ENCODE measurements around the gene DNAJC15. TPM values are rescaled to one million over a fixed set of nuclear protein-coding genes. Genes with fewer than 3 reads are reported as not detected.

DNAJC15 gene
- polyA plus RNA-seq, 3 donors, result 8.3 to 31.1 (median 22.0) TPM

- Histone ChIP-seq H3K4me1 (ENCODE audit: control insufficient read depth in 1 of 2, insufficient read depth in 2 of 2, low read length in 2 of 2) (no peaks in the 10 kb centered on the region), H3K9ac (ENCODE audit: insufficient read depth, low read length, poor library complexity, severe bottlenecking) (no peak overlapping the region), H3K4me2 (replicated peaks; ENCODE audit: extremely low read depth, low read length, poor library complexity, severe bottlenecking) (no peak overlapping the region), H3K9me3 (replicated peaks in 1 of 2; ENCODE audit: control insufficient read depth in 1 of 2, insufficient read depth in 1 of 2, low read length in 2 of 2) (no peaks in the 10 kb centered on the region), H3K36me3 (replicated peaks in 1 of 2; ENCODE audit: control insufficient read depth in 1 of 2, insufficient read depth in 2 of 2, low read length in 2 of 2) (peaks cover 0 to 8% of the 10 kb centered on the region in 2 donors), H3K27ac (ENCODE audit: low read depth in 1 of 2, low read length in 2 of 2) (no peak overlapping the region), H3K4me3 (replicated peaks in 1 of 3; ENCODE audit: low read depth in 2 of 3, low read length in 3 of 3) (no peak overlapping the region), H2AFZ (ENCODE audit: insufficient read depth, low read depth, low read length, poor library complexity, severe bottlenecking) (no peak overlapping the region), H4K20me1 (ENCODE audit: insufficient read depth, low read length) (no peaks in the 10 kb centered on the region), H3K79me2 (ENCODE audit: insufficient read depth, low read length) (no peaks in the 10 kb centered on the region), H3K27me3 (ENCODE audit: control insufficient read depth in 2 of 2, insufficient read depth in 2 of 2, low read length in 2 of 2) (no peaks in the 10 kb centered on the region)
- WGBS (ENCODE audit: insufficient coverage), result no CpG with 5 or more reads among the region's 1 CpG
- Mint-ChIP-seq H3K4me1 (no peaks in the 10 kb centered on the region), H3K36me3 (peaks cover 3 to 6% of the 10 kb centered on the region in 2 donors), H3K9me3 (peaks cover 0 to 2% (median 0%) of the 10 kb centered on the region in 7 donors), H3K27me3 (ENCODE audit: low read depth in 3 of 3) (peaks cover 0 to 2% (median 2%) of the 10 kb centered on the region in 3 donors), H3K27ac (no peak overlapping the region), H3K4me3 (no peak overlapping the region)
- DNase-seq, result no peak
- TF ChIP-seq, protein P1, sequence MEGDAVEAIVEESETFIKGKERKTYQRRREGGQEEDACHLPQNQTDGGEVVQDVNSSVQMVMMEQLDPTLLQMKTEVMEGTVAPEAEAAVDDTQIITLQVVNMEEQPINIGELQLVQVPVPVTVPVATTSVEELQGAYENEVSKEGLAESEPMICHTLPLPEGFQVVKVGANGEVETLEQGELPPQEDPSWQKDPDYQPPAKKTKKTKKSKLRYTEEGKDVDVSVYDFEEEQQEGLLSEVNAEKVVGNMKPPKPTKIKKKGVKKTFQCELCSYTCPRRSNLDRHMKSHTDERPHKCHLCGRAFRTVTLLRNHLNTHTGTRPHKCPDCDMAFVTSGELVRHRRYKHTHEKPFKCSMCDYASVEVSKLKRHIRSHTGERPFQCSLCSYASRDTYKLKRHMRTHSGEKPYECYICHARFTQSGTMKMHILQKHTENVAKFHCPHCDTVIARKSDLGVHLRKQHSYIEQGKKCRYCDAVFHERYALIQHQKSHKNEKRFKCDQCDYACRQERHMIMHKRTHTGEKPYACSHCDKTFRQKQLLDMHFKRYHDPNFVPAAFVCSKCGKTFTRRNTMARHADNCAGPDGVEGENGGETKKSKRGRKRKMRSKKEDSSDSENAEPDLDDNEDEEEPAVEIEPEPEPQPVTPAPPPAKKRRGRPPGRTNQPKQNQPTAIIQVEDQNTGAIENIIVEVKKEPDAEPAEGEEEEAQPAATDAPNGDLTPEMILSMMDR (IDR thresholded peaks at IDR 0.05), result no peak
- intact Hi-C loops (cut with micrococcal nuclease), result no loop called here
Observed at GRCh38 chr13:43113603-43114002, 90.2 kb downstream of the DNAJC15 start.

GRCh38 chr13:43114504-43114903 lies 91.1 kb downstream of the DNAJC15 start:
- intact Hi-C loops (cut with micrococcal nuclease), result no loop called here
- Histone ChIP-seq H3K9ac (ENCODE audit: insufficient read depth, low read length, poor library complexity, severe bottlenecking) (no peak overlapping the region), H3K4me3 (replicated peaks in 1 of 3; ENCODE audit: low read depth in 2 of 3, low read length in 3 of 3) (no peak overlapping the region), H3K4me1 (ENCODE audit: control insufficient read depth in 1 of 2, insufficient read depth in 2 of 2, low read length in 2 of 2) (no peaks in the 10 kb centered on the region), H3K27ac (ENCODE audit: low read depth in 1 of 2, low read length in 2 of 2) (no peak overlapping the region), H4K20me1 (ENCODE audit: insufficient read depth, low read length) (no peaks in the 10 kb centered on the region), H2AFZ (ENCODE audit: insufficient read depth, low read depth, low read length, poor library complexity, severe bottlenecking) (no peak overlapping the region), H3K9me3 (replicated peaks in 1 of 2; ENCODE audit: control insufficient read depth in 1 of 2, insufficient read depth in 1 of 2, low read length in 2 of 2) (no peaks in the 10 kb centered on the region), H3K27me3 (ENCODE audit: control insufficient read depth in 2 of 2, insufficient read depth in 2 of 2, low read length in 2 of 2) (no peaks in the 10 kb centered on the region), H3K4me2 (replicated peaks; ENCODE audit: extremely low read depth, low read length, poor library complexity, severe bottlenecking) (no peak overlapping the region), H3K36me3 (replicated peaks in 1 of 2; ENCODE audit: control insufficient read depth in 1 of 2, insufficient read depth in 2 of 2, low read length in 2 of 2) (no peaks in the 10 kb centered on the region), H3K79me2 (ENCODE audit: insufficient read depth, low read length) (no peaks in the 10 kb centered on the region)
- H3K9me3 Mint-ChIP-seq, result peaks cover 0 to 2% (median 0%) of the 10 kb centered on the region in 7 donors
- TF ChIP-seq, protein P1 (IDR thresholded peaks at IDR 0.05), result no peak
- no peaks in the 10 kb centered on the region for H3K4me1 Mint-ChIP-seq
- no peak overlapping the region for H3K27ac Mint-ChIP-seq
- DNase-seq, result no peak
- peaks cover 0 to under 1% of the 10 kb centered on the region in 2 donors for H3K36me3 Mint-ChIP-seq
- 0% methylated on average over 1 of the region's 1 CpG for WGBS (ENCODE audit: insufficient coverage)
- peaks cover 0 to 2% (median 2%) of the 10 kb centered on the region in 3 donors for H3K27me3 Mint-ChIP-seq (ENCODE audit: low read depth in 3 of 3)
- no peak overlapping the region for H3K4me3 Mint-ChIP-seq
